ENCODE results near the gene OGFR.

Gene OGFR

GRCh38 chr20:62808211-62808865 lies 3.7 kb downstream of the OGFR start:
- no peak overlapping the region for H3K27ac ChIP-seq
- TF ChIP-seq ZFX (IDR thresholded peaks at IDR 0.05) = no peak
- peak; percentile 98 for TF ChIP-seq CTCF (conservative IDR thresholded peaks at IDR 0.05)

DNA sequence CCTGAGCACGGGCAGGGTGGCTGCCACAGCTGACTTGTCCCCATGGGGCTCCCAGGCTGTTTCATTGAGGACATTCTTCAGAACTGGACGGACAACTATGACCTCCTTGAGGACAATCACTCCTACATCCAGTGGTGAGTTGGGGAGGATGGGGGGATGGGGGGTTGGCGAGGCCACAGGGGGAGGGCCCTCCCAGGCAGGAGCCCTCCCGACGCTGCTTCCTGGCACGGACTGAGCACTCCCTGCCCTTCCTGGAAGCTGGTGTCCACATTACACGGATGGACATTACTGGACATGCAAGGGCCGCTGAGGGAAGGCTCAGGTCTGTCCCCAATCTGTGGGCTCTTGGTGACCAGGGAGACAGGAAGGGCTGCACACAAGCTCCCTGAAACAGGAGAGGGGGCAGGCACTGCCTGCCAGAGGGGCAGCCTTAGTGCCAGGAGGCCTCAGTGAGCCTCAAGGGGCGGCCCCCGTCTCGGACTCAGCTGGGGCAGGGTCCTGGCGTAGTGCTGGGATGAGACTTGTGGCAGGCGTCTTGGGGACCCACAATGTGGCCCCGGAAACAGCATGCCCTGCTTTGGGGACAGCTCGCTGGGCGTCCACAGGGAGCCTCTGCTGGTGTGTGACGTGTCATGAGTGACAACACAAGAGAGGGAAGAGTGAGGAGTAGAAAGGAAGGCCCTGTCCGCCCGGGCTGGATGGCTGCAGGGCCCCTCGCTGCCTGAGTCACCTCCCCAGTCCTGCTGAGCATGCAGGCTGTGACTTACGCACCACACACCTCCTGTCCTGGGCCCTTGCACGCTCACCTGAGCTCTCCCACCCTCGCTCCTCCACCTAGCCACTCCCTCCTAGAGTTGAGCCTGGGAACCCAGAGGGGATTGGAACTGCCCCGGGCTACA lies 5.1 kb downstream of the OGFR start:
- TF ChIP-seq CTCF (conservative IDR thresholded peaks at IDR 0.05) (no peak), ZFX (IDR thresholded peaks at IDR 0.05) (no peak)
- H3K27ac ChIP-seq = no peak overlapping the region

DNA sequence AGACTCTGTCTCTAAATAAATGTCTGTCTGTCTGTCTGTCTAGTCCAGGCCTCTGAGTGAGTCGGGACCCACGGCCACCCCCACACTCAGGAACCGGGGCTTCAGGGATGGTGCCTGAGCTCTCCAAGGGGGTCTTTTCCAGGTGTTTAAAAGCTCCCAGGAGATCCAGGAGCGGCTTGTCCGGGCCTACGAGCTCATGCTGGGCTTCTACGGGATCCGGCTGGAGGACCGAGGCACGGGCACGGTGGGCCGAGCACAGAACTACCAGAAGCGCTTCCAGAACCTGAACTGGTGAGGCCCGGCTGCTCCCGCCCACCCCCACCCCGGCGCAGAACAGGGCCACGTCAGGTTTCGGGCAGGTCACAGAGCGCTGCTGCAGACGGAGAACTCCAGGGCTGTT lies 6.7 kb downstream of the OGFR start:
- TF ChIP-seq ZFX (IDR thresholded peaks at IDR 0.05) (no peak), CTCF (conservative IDR thresholded peaks at IDR 0.05) (no peak)

GRCh38 chr20:62811720-62812119 lies 7.1 kb downstream of the OGFR start:
- TF ChIP-seq ZFX (IDR thresholded peaks at IDR 0.05) (no peak), CTCF (conservative IDR thresholded peaks at IDR 0.05) (no peak)
- no peak overlapping the region for H3K27ac ChIP-seq

More for the DNA sequence above, 6.7 kb downstream of the OGFR start:
- H3K27ac ChIP-seq = no peak overlapping the region

GRCh38 chr20:62812181-62812906 lies 7.7 kb downstream of the OGFR start:
- TF ChIP-seq ZFX (IDR thresholded peaks at IDR 0.05) (no peak), CTCF (conservative IDR thresholded peaks at IDR 0.05) (no peak)
- H3K27ac ChIP-seq = no peak overlapping the region

- TF ChIP-seq ZFX (IDR thresholded peaks at IDR 0.05) = no peak
- TF ChIP-seq CTCF (conservative IDR thresholded peaks at IDR 0.05) = no peak
Observed at GRCh38 chr20:62812907-62813200, 8.2 kb downstream of the OGFR start.

DNA sequence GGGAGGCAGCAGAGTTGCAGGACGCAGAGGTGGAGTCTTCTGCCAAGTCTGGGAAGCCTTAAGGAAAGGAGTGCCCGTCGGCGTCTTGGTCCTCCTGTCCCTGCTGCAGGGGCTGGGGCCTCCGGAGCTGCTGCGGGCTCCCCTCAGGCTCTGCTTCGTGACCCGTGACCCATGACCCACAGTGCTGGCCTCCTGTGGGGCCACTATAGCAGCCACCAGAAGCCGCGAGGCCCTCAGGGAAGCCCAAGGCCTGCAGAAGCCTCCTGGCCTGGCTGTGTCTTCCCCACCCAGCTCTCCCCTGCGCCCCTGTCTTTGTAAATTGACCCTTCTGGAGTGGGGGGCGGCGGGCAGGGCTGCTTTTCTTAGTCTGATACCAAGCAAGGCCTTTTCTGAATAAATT lies 9.0 kb downstream of the OGFR start:
- no peak overlapping the region for H3K27ac ChIP-seq
- TF ChIP-seq CTCF (conservative IDR thresholded peaks at IDR 0.05) = no peak
- TF ChIP-seq ZFX (IDR thresholded peaks at IDR 0.05) = no peak

More at GRCh38 chr20:62812907-62813200, 8.2 kb downstream of the OGFR start:
- no peak overlapping the region for H3K27ac ChIP-seq
